RWPE2 (cell line): Measurements from ENCODE around the gene PLA2G4C.
"Not testable (repeated sequence)": the region's sequence is repeated elsewhere in the genome, so short reads cannot be mapped to it uniquely, and the experiment has no call there.

Source experiments
- ATAC-seq: fragments of 200-7000 bp; cut with Tn5 transposase; 3 replicates; pipeline ENCODE4 v1.9.1; 2021; ENCODE audit warnings: low read depth
- DNase-seq: peaks from one replicate; pipeline ENCODE4 v3.0.0-alpha.2; 2020; ENCODE audit warnings: low spot score
- H3K27ac ChIP-seq: fragments of 450-650 bp; 2 replicates; pipeline ENCODE4 v1.5.1; 2017; ENCODE audit warnings: mild to moderate bottlenecking; ENCODE audit not compliant: poor library complexity, severe bottlenecking
- H3K27me3 ChIP-seq: fragments of 250-450 bp; sonication (Bioruptor Pico); 2 replicates; pipeline ENCODE4 v1.5.1; 2021; ENCODE audit warnings: mild to moderate bottlenecking, moderate library complexity; ENCODE audit not compliant: insufficient read depth, poor library complexity, severe bottlenecking
- H3K36me3 ChIP-seq: fragments of 250-450 bp; sonication (Bioruptor Pico); 2 replicates; pipeline ENCODE4 v1.5.1; 2020; ENCODE audit warnings: low read depth, mild to moderate bottlenecking, moderate library complexity
- H3K4me1 ChIP-seq: fragments of 250-450 bp; sonication (Bioruptor Pico); 2 replicates; pipeline ENCODE4 v1.5.1; 2021; ENCODE audit warnings: mild to moderate bottlenecking, moderate library complexity; ENCODE audit not compliant: insufficient read depth, poor library complexity, severe bottlenecking
- H3K4me3 ChIP-seq: fragments of 250-450 bp; sonication (Bioruptor Pico); 2 replicates; pipeline ENCODE4 v1.5.1; 2021; ENCODE audit warnings: mild to moderate bottlenecking, moderate library complexity; ENCODE audit not compliant: severe bottlenecking
- H3K9me3 ChIP-seq: fragments of 250-450 bp; sonication (Bioruptor Pico); 2 replicates; pipeline ENCODE4 v1.5.1; 2021; ENCODE audit warnings: mild to moderate bottlenecking, moderate library complexity; ENCODE audit not compliant: severe bottlenecking
- TF ChIP-seq, protein P1 (sequence below): fragments of 450-650 bp; IDR thresholded peaks from one replicate; pipeline ENCODE4 v1.5.1; 2017; ENCODE audit warnings: mild to moderate bottlenecking, moderate library complexity; ENCODE audit not compliant: poor library complexity, severe bottlenecking

The PLA2G4C gene

DNA sequence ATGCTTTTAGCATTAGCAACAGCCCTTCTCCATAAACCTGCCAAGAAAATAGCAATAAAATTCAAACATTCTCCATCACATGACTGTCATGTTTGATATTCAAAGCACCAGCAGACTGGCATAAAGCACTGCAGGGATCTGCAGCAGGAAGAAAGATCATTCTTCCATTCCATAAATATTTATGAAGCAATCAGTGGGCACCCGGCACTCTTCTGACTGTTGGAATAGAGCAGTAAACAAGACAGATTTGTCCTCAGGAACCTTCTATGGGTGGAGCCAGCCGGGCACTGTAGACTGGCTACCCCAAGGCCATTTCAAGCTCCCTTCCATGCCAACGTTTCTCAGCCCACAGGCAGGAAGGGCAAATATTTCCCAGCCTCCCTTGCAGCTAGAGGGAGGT is 25.5 kb downstream of the PLA2G4C start:
- no peaks in the 10 kb centered on the region for H3K4me1 ChIP-seq
- no peaks in the 10 kb centered on the region for H3K9me3 ChIP-seq
- H3K4me3 ChIP-seq, result no peak overlapping the region
- TF ChIP-seq, protein P1, sequence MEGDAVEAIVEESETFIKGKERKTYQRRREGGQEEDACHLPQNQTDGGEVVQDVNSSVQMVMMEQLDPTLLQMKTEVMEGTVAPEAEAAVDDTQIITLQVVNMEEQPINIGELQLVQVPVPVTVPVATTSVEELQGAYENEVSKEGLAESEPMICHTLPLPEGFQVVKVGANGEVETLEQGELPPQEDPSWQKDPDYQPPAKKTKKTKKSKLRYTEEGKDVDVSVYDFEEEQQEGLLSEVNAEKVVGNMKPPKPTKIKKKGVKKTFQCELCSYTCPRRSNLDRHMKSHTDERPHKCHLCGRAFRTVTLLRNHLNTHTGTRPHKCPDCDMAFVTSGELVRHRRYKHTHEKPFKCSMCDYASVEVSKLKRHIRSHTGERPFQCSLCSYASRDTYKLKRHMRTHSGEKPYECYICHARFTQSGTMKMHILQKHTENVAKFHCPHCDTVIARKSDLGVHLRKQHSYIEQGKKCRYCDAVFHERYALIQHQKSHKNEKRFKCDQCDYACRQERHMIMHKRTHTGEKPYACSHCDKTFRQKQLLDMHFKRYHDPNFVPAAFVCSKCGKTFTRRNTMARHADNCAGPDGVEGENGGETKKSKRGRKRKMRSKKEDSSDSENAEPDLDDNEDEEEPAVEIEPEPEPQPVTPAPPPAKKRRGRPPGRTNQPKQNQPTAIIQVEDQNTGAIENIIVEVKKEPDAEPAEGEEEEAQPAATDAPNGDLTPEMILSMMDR, result no peak
- DNase-seq (no peak), ATAC-seq (no peak)
- H3K27ac ChIP-seq, result no peak overlapping the region
- no peaks in the 10 kb centered on the region for H3K36me3 ChIP-seq
- H3K27me3 ChIP-seq, result no peaks in the 10 kb centered on the region

DNA sequence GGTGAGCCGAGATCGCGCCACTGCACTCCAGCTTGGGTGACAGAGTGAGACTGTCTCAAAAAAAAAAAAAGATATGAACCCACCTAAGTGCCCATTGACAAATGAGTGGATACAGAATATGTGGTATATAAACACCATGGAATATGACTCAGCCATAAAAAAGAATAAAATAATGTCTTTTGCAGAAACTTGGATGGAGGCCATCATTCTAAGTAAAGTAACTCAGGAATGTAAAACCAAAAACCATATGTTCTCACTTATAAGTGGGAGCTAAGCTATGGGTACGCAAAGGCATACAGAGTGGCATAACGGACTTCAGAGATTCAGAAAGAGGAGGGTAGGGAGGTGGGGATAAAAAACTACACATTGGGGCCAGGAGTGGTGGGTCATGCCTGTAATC is 29.5 kb downstream of the PLA2G4C start:
- Histone ChIP-seq H3K27me3 (no peaks in the 10 kb centered on the region), H3K4me1 (no peaks in the 10 kb centered on the region), H3K4me3 (no peak overlapping the region), H3K36me3 (no peaks in the 10 kb centered on the region), H3K27ac (no peak overlapping the region), H3K9me3 (no peaks in the 10 kb centered on the region)
- TF ChIP-seq, protein P1, result no peak
- DNase-seq (no peak), ATAC-seq (no peak)

DNA sequence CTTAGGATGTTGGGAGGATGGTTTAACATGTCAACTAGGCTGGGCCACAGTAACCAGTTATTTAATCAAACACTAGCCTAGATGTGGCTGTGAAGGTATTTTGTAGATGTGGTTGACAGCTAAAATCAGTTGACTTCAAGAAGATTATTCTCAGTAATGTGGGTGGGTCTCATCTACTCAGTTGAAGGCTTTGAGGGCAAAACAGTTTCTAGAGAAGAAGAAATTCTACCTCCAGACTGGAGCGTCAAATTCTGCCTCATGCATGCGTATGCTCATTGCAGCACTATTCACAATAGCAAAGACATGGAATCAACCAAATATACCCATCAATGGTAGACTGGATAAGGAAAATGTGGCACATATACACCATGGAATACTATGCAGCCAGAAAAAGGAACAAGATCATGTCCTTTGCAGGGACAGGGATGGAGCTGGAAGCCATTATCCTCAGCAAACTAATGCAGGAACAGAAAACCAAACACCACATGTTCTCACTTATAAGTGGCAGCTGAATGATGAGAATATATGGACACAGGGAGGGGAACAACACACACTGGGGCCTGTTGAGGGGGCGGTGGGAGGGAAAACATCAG is 40.3 kb downstream of the PLA2G4C start:
- H3K9me3 ChIP-seq, H3K27ac ChIP-seq, H3K4me1 ChIP-seq, H3K27me3 ChIP-seq, ATAC-seq, DNase-seq, H3K4me3 ChIP-seq, H3K36me3 ChIP-seq: not testable (repeated sequence)

DNA sequence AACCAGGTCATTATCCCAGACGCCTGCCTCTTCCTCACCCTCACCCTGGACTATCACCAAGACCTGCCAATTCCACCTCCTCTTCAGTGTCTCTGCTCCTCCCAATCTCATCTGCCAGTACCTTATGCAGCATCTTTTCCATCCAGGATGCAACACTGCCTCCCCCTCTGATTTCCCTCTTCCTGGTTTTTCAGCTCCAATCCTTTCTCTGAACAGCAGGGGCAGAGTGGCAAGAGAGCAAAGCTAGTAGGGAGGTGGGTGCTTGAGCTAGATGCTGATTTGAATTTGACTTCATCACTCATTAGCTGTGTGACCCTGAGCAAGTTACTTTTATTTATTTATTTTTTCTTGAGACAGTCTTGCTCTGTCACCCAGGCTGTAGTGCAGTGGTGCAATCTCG is 41.2 kb downstream of the PLA2G4C start:
- H3K27me3 ChIP-seq, result no peaks in the 10 kb centered on the region
- no peaks in the 10 kb centered on the region for H3K4me1 ChIP-seq
- no peaks in the 10 kb centered on the region for H3K9me3 ChIP-seq
- H3K4me3 ChIP-seq, result no peak overlapping the region
- H3K27ac ChIP-seq, result no peak overlapping the region
- TF ChIP-seq, protein P1, result no peak
- no peak for DNase-seq
- ATAC-seq, result no peak
- no peaks in the 10 kb centered on the region for H3K36me3 ChIP-seq

DNA sequence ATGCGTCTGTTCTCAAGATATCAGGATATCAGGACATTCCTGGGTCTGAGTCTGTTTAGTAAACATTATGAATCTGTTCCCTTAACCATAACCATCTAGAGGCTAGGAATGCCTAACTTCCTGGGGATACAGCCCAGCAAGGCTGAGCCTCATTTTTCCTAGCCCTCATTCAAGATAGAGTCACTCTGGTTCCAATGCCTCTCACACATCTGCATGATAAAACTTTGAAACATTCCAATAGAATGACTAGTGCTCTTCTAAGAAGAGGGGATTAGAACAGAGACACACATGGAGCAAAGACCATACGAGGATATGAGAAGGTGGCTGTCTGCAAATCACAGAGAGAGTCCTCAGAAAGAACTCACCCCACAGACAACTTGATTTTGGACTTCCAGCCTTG is 46.1 kb downstream of the PLA2G4C start:
- H3K9me3 ChIP-seq, result no peaks in the 10 kb centered on the region
- ATAC-seq, result 0 out of 3 replicates have a peak, but pooled peaks have one; percentile 19
- DNase-seq, result no peak
- H3K27ac ChIP-seq, result no peak overlapping the region
- H3K4me1 ChIP-seq, result no peaks in the 10 kb centered on the region
- H3K36me3 ChIP-seq, result no peaks in the 10 kb centered on the region
- TF ChIP-seq, protein P1, result no peak
- H3K4me3 ChIP-seq, result no peak overlapping the region
- H3K27me3 ChIP-seq, result no peaks in the 10 kb centered on the region
